ENCODE data around the gene HSD11B1.

DNA sequence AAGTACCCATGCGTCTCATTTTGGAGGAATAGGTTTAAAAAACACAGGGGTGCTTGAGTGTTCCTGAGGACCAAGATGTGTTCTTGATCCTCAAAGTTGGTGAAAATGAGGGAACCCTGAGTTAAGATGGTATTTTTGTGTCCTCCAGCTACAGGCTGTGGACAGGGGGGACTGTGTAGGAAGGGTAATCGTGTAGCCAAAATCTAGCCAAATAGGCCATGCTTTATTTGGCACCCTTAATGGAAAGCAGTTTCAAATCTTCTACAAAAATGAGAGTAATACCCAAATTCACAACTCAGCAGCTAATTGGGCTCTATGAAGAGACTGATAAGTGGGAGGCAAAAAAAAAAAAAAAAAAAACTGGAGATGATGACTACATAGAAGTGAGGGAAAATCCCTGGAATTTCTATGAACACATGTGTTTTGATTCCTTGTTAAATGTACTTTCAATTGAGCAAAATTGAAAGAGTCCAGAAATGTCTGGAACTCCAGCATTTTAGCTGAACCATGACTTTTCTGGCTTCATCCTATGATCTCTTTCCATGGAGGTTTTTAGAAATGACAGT, 470 bp downstream of the HSD11B1 start:
- TF ChIP-seq, protein P1, sequence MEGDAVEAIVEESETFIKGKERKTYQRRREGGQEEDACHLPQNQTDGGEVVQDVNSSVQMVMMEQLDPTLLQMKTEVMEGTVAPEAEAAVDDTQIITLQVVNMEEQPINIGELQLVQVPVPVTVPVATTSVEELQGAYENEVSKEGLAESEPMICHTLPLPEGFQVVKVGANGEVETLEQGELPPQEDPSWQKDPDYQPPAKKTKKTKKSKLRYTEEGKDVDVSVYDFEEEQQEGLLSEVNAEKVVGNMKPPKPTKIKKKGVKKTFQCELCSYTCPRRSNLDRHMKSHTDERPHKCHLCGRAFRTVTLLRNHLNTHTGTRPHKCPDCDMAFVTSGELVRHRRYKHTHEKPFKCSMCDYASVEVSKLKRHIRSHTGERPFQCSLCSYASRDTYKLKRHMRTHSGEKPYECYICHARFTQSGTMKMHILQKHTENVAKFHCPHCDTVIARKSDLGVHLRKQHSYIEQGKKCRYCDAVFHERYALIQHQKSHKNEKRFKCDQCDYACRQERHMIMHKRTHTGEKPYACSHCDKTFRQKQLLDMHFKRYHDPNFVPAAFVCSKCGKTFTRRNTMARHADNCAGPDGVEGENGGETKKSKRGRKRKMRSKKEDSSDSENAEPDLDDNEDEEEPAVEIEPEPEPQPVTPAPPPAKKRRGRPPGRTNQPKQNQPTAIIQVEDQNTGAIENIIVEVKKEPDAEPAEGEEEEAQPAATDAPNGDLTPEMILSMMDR (IDR thresholded peaks at IDR 0.05; ENCODE audit: insufficient read depth, low read length, poor library complexity, severe bottlenecking): no peak
- TF ChIP-seq EZH2phosphoT487 (conservative IDR thresholded peaks at IDR 0.05; ENCODE audit: low read length): no peak

Measured in SU-DHL-6 (cell line).